ENCODE measurements around the gene TMCC3.

TMCC3 gene

GRCh38 chr12:94531196-94531720, 119.1 kb downstream of the TMCC3 start:
- H3K4me1 ChIP-seq (ENCODE audit: control insufficient read depth, insufficient read depth, low read length) = no peaks in the 10 kb centered on the region
- no peak overlapping the region for H3K4me3 ChIP-seq (ENCODE audit: low read depth, low read length)
- CTCF ChIA-PET = interaction anchor here (0.6 to 4.5 kb wide), 8 partner anchors 97 to 429 kb away, joined by 3 to 33 read pairs (median 3); no protein-coding TSS in a partner anchor
- no peak overlapping the region for H3K27ac ChIP-seq (ENCODE audit: extremely low read depth, low read depth, low read length)
- POLR2A ChIA-PET = no interaction called here
- no peak for TF ChIP-seq ZBTB49 (tag by site-specific recombination; IDR thresholded peaks at IDR 0.05; ENCODE audit: low read depth)
- no peaks in the 10 kb centered on the region for H3K36me3 ChIP-seq (ENCODE audit: control insufficient read depth in 2 of 2, insufficient read depth in 1 of 2, low read length in 2 of 2)
- no peaks in the 10 kb centered on the region for H3K9me3 ChIP-seq (ENCODE audit: control insufficient read depth, insufficient read depth, low read depth, low read length)

- ChIA-PET CTCF (interaction anchor here (0.8 to 1.4 kb wide), 2 partner anchors 20 to 392 kb away, joined by 3 read pairs; no protein-coding TSS in a partner anchor), POLR2A (no interaction called here)
- Histone ChIP-seq H3K36me3 (ENCODE audit: control insufficient read depth in 2 of 2, insufficient read depth in 1 of 2, low read length in 2 of 2) (no peaks in the 10 kb centered on the region), H3K27ac (ENCODE audit: extremely low read depth, low read depth, low read length) (no peak overlapping the region), H3K9me3 (ENCODE audit: control insufficient read depth, insufficient read depth, low read depth, low read length) (no peaks in the 10 kb centered on the region), H3K4me3 (ENCODE audit: low read depth, low read length) (no peak overlapping the region), H3K4me1 (ENCODE audit: control insufficient read depth, insufficient read depth, low read length) (no peaks in the 10 kb centered on the region)
- TF ChIP-seq ZNF777 (tag by site-specific recombination; IDR thresholded peaks at IDR 0.05; ENCODE audit: borderline replicate concordance) = no peak
- TF ChIP-seq ZNF248 (tag by site-specific recombination; IDR thresholded peaks at IDR 0.05) = no peak
- no peak for TF ChIP-seq ZXDB (tag by site-specific recombination; IDR thresholded peaks at IDR 0.05)
- TF ChIP-seq ZNF138 (tag by site-specific recombination; IDR thresholded peaks at IDR 0.05; ENCODE audit: borderline replicate concordance) = no peak
- no peak for TF ChIP-seq TCF7L2 (IDR thresholded peaks at IDR 0.05; ENCODE audit: borderline replicate concordance, low read depth, low read length)
- TF ChIP-seq ZNF701 (tag by site-specific recombination; IDR thresholded peaks at IDR 0.05) = no peak
- no peak for TF ChIP-seq PRDM10 (tag by site-specific recombination; IDR thresholded peaks at IDR 0.05)
- no peak for TF ChIP-seq ZFP37 (tag by site-specific recombination; IDR thresholded peaks at IDR 0.05)
These were observed 124.4 kb downstream of the TMCC3 start for GRCh38 chr12:94525951-94526350.
